ENCODE results near the gene ZC2HC1C.

DNA sequence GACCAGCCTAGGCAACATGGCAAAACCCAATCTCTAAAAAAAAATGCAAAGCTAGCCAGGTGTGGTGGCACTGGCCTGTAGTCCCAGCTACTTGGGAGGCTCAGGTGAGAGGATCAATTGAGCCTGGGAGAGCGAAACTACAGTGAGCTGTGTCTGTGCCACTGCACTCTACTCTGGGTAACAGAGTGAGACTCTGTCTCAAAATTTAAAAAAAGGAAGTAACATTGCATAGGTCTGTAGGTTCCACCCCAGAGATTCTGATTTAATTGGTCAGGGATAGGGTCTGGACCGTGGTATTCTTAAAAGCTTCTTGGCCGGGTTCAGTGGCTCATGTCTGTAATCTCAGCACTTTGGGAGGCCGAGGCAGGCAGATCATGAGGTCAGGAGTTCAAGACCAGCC lies 26.2 kb downstream of the ZC2HC1C start:
- TF ChIP-seq, protein P1, sequence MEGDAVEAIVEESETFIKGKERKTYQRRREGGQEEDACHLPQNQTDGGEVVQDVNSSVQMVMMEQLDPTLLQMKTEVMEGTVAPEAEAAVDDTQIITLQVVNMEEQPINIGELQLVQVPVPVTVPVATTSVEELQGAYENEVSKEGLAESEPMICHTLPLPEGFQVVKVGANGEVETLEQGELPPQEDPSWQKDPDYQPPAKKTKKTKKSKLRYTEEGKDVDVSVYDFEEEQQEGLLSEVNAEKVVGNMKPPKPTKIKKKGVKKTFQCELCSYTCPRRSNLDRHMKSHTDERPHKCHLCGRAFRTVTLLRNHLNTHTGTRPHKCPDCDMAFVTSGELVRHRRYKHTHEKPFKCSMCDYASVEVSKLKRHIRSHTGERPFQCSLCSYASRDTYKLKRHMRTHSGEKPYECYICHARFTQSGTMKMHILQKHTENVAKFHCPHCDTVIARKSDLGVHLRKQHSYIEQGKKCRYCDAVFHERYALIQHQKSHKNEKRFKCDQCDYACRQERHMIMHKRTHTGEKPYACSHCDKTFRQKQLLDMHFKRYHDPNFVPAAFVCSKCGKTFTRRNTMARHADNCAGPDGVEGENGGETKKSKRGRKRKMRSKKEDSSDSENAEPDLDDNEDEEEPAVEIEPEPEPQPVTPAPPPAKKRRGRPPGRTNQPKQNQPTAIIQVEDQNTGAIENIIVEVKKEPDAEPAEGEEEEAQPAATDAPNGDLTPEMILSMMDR (IDR thresholded peaks at IDR 0.05), result no peak
- no peak for TF ChIP-seq POLR2A (IDR thresholded peaks at IDR 0.05)

Data from uterus (tissue), 2 donors.